Measurements from ENCODE around the gene ACYP2.
"Not testable (repeated sequence)": the region's sequence is repeated elsewhere in the genome, so short reads cannot be mapped to it uniquely, and the experiment has no call there.

Gene ACYP2

DNA sequence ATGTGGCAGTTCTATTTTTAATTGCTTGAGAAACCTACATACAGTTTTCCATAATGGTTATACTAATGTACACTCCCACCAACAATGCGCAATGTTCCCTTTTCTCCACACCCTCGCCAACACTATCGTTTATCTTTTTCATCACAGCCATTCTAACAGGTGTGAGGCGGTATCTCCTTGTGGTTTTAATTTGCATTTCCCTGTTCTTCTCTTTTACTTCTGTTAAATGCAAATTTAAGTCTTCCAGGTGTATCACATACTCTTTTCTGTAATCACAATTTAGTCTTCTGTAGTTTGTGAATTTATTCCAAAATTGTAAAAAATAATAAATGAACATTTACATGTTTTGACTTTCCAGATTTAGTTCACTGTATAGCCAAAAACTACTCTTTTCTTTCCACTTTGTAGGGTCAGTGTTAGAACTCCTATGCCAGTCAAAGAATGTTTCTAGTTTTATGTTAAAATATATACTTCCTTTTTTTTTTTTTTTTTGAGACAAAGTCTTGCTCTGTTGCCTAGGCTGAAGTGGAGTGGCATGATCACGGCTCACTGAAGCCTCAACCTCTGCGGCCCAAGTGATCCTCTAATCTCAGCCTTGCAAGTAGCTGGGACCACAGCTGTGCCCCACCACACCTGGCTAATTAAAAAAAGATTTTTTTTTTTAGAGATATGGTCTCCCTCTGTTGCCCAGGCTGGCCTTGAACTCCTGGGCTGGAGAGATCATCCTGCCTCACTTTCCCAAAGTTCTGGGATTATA, 15.4 kb upstream of the ACYP2 start:
- DNase-seq = no peak

DNA sequence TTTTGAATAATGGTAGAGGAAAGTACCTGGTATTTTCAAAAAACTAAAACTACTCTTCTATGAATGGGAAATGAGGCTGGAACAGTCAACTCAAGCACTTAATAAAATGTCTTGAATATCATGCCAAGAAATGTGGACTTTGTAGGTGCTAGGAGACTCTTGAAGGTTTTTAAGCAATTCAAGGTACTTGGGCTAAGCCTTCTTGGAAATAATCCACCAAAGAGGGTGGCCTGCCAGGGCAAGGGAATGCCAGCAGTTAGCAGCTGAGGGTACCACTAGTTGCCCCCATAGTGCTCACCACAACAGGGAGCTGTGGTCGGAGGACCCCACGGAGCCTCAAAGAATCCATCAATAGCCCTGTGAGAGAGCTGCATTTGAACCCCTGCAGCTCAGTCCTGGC, 14.6 kb upstream of the ACYP2 start:
- no peak for DNase-seq

DNA sequence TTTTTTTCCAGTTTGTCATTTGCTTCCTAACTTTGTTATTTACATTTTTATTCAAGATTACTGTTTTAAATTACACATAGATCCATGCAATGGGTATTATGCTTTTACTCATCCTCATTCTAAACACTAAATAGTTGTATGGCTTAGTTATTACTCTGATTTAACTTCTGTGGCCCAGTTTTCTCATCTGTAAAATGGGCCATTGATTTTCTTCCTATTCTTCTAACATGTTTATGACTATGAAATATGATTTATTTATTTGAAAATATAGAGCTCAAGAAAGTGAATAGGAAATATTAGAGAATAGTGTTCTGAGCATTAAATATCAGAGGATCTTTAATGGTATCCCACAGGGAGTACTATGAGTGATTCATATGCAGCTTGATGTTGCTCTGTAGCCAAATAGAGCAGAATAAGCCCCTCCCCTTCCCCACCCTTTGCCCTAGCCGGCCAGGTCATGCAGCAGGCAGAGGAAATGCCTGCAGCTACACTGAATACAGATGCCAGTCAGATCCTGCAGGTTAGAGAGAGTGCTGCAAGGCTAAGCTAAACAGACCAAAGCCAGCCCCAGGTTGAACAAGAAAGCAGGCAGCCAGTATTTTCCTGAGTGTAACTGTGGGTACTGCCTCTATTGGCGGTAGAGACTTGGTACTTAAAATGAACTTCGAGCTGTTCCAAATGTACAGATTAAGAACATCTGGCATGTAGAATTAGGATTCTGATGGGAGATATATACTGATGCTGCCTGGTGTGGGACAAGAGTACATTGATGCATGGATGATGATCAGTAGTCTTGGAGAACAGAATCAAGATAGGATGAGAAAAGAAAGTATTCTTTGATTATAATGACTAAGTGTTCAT, 11.7 kb upstream of the ACYP2 start:
- DNase-seq = peak in 1 of 5 experiments; percentile 84

DNA sequence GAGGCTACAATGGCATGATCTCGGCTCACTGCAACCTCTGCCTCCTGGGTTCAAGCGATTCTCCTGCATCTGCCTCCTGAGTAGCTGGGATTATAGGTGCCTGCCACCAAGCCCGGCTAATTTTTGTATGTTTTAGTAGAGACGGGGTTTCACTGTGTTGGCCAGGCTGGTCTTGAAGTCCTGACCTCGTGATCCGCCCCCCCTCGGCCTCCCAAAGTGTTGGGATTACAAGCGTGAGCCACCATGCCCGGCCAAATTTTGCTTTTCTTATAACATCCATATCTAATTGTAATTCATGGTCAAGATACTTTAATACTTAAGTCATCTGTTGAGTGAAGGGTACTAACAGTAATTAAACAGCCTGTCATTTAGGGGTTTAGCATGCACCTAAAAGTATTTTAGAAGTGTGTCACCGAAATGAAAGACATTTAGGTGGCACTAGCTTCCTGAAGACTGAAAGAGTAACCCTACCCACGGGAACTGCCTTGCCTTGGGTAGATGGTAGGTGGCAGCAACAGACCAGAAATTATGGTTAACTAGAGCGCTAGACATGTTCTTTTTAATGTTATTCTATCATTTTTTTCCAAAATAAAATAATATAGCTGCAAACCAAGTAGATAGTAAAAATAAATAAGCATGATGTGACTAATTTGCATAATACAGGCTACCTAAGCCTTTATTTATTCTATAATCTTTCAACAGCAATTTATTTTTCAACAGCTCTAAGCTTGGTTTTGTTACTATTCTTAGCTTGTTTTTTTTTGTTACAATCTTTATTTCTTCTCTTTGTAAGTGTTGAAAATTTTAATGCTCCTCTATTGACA, 8.6 kb upstream of the ACYP2 start:
- peak in 2 of 5 experiments; percentile 23 to 73 for DNase-seq

DNA sequence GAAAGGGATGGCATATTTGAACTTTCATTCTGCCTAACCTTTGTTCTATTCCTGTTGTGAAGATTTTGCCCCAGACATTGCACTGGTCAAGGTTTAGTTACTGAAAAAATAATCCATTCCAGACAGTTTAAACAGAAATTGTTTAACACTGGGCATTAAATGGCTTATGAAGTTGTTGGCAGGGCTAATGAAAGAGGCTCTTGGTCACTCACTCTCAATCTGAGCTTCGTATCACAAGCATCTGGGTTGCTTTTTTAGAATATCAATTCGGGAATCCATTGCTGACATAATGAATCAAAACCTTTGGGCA, 8.0 kb upstream of the ACYP2 start:
- DNase-seq = no peak

DNA sequence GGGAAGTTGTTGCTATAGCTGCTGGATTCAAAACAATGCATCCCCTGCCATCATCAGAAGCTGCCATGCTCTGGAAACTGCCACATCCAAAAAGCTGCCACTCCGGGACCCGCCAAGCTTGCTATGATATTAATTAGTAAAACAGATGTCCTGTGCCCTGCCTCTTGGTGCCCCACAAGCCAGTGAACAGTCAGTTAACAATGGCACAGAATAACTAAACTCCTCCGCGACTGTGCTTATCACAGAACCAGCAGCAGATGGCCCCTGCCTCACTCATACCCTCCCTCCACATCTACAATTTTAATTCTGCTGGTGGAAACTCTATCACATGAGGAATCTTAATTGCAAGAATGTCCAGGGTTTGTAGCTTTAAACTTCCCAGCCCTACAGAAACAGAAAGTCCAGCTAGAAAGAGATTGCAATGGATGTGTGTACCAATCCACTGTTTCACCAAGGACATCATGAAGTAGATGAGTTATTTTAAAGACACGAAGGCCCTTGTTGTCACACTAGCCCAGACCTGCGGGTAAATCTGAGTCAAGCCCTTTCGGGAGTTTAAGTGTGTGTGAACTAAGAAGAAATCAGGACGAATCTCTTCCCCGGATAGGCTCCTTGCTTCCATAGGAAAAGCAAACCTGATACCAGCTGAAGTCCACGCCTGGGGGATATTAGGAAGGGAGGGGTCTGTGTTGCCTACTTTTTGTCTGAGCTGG, 7.4 kb upstream of the ACYP2 start:
- no peak for DNase-seq

DNA sequence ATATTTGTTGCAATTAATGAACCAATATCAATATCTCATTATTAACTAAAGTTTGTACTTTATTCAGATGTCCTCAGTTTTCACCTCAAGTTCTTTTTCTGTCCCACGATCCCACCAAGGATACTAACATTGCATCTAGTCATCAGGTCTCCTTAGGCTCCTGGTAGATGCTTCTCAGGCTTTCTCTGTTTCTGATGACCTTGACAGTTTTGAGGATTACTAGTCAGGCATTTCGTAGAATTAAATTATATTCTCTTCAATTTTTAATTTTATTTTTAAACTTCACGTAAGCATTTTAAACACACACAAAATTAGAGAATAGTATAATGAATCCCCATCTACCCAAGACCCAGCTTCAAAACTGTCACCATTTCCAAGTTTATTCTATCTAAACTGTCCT, 5.6 kb upstream of the ACYP2 start:
- DNase-seq = no peak

DNA sequence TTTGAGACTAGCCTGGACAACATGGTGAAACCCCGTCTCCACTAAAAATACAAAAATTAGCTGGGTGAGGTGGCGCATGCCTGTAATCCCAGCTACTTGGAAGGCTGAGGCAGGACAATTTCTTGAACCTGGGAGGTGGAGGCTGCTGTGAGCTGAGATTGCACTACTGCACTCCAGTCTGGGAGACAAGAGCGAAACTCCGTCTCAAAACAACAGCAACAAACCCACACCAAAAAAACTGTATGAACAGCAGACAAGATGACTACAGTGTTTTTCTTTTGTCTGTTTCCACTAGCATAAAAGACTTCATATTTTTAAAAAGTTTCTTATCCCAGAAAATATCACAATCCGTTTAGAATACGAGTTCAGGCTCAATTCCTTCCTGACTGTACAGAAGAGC, 936 bp upstream of the ACYP2 start:
- not testable (repeated sequence) for DNase-seq

DNA sequence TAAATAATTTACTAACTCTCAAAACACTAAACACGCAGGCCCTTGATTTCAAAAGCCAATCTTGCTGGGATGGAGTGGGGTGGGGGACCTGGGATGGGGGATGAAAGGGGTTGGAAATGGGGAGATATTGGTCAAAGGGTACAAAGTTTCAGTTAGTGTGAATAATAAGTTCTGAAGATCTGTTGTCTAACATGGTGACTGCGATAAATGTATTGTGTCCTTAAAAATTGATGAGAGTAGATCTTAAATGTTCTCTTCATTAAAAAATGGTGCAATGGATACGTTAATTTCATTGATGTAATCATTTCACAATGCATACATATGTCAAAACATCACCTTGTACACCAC, 505 bp upstream of the ACYP2 start:
- DNase-seq = no peak

DNA sequence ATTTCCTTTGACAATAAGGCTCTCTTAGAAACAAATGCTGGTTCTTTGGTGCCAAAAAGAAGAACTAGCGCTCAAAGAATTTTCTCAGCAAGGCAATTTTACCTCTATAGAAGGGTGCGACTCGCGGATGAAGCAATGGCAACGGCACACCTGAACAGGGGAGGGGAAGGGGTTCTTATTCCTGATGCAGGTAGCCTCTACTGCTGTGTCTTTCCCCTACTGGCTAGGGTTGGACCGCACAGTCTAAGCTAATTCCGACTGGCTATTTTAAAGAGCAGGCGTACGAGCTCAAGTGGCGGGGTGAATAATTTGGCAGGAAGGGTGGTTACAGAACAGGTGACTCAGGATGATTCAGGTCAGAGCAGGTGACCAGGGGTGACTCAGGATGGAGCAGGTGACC, 1.2 kb downstream of the ACYP2 start:
- not testable (repeated sequence) for DNase-seq

DNA sequence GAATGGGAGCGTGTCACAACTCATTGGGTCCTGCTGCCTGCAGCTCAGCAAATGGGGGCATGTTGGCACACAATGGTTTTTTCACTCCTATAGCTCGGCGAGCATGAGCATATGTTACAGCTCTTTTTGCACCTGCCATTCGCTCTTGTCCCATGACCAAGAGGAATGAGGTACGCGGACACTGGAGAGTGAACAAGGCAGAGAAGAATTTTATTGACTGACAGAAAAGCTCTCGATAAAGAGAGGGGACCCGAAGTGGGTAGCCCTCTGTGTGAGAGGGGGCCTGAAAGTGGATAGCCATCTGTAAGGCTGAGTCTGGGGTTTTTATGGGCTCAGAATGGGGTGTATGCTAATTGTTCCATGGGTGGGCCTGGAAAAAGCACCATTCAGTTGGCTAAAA, 5.5 kb downstream of the ACYP2 start:
- DNase-seq = no peak

DNA sequence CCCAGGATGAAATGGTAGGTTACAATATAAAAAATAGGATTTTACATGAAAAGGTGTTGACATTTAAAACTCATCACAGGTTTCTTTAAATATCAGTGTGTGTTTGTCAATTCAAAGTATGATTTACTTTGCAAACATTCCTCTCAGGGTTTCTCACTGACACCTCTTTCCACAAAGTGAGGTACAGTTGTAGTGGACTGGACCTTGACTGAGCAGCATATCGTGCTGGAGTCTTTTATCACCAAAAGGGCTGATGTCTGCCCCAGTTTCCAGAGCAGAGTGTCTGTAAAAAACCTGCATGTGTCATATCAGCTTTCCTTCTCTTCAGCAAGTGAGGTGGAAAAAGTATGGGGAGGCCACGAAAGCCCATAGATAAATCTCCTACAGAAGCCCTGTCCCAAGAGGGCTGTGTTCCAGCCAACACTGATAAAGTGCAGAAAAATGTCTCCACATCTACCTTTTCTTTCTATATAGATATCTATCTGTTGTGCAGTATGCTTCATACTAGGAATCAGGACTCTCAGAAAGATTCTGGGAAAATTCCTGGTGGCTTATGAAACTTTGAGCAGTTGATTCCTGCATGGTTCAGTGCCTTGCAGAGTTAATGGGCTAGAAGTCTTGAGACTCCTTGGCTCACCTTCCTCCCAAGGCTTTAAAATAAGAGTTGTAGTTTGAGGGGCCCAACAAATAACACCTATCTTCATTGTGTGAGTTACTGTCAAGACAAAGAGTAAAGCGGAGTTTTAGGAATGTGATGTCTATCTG, 6.9 kb downstream of the ACYP2 start:
- no peak for DNase-seq

DNA sequence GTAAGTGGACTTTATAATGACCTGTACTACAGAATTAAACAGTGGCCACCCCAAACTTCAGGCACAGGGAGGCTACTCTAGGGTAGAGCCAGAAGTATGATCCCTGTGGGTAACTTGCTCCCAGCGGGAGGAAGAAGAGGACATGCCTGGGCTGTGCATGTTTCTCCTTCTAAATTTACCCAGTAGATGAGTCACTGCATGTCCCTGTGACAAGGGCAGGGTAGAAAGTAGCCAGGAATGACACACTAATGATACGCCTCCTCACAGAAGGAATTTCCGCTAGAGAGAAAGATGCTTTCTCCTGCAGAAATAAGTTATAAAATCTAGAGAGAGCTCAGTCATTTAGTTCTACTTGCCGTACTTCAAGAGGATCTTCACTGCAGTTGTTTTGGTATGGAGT, 7.5 kb downstream of the ACYP2 start:
- DNase-seq = no peak

DNA sequence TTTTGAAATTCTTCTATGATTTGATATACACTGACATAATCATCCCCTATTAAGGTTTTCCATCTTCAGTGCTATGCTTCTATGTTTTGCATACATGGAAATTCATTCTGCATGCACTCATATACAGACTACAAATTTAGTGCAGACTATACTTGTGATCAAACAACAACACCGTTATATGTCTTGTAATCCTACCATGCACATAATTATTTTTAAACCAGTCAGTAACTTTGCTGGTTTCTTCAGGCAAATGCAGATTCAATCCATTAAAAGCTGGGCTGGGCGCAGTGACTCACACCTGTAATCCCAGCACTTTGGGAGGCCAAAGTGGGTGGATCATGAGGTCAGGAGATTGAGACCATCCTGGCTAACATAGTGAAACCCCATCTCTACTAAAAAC, 11.8 kb downstream of the ACYP2 start:
- DNase-seq = not testable (repeated sequence)

DNA sequence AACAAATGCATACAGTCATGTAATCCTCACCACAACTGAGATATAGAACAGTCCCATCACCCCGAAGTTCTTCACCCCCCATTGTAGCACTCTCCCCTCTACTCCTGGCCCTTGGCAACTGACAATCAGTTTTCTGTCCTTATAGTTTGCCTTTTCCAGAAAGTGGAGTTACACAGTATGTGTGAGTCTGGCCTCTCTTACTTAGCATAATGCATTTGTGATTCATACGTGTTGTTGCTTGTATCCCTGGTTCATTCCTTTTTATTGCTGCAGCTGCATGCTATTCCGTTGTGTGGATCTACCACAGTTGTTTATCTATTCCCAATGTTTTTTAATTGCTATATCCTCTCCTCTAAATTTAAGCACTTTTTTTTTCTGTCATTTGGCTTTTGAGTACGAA, 17.6 kb downstream of the ACYP2 start:
- DNase-seq = no peak

DNA sequence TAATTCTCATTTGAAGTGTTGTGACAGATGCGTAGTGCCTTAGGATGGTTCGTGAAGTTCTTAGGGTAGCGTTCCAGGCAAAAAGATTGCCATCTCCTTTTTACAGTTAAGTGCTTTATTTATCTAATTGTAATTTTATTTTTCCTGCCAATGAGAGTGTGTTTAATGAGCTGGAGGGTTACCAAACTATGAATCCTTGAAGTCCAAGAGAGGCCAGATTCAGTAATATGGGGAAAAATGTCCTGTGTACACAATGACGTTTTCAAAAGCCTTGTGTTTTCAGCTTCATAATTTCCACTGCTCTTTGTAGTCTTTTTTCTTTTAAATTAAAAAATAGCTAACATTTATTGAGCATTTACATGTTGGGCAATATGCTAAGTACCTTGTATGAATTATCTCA, 23.8 kb downstream of the ACYP2 start:
- DNase-seq = no peak

DNA sequence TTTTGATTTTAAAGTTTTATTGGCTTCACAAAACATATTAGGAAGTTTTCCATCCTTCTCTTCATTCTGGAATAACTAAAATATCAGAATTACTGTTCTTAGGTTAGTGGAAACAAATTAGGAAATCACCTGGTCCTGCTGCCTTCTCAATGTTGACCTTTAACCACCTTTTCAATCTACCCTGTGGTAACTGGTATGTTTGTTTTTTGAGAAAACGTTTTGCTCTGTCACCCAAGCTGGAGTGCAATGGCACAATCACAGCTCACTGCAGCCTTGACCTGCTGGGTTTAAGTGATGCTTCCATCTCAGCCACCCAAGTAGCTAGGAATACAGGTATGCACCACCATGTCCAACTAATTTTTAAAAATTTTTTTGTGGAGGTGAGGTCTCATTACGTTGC, 28.4 kb downstream of the ACYP2 start:
- no peak for DNase-seq

DNA sequence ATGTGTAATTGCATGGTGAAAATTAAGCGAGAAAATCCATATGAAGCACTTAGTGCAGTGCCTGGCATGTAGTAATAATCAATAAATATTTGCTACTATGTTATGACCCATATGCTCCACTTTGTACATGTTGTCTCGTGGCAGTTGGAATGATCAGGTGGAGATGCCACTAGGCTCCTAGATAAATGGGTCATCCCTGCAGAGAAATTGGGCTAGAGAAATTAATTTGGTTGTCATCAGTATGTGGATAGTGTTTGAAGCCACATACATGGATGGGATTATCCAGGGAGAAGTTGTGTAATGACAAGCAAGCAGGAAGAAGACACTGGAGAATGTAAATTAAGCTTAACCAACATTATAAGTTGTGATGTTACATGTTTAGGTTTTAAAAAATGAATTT, 33.0 kb downstream of the ACYP2 start:
- no peak for DNase-seq

DNA sequence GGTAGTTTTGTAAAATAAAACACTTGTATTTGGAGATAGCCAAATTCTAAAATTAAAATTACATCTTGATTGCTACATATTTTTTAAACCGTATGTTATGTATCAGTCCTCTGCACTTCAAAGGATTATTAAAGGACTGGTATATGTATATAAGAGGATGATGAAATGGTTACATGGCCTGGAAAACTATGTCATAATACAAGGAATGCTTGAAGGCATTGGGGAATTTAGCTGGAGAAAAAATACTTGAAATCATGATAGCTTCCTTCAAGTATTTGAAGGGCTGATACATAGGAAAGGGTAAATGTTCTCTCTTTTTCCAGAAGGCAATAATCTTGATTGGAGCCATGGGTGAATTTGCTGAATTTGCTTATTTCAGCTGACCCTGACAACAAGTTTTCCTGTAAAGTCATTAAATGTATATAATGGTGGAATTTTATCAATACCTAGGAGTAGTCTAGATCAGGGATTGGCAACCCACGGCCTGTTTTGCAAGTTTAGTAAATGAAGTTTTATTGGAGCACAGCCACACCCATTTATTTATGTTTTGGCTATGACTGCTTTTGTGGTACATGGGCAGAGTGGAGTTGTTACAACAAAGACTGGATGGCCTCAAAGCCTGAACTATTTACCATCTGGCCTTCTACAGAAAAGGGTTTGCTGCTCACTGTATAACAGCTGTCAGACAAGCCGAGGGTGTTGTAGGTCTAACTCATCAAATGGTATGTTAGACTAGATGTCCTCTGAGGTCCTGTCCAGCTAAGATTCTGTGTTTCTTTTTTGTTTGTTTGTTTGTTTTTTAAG, 34.4 kb downstream of the ACYP2 start:
- DNase-seq = no peak

DNA sequence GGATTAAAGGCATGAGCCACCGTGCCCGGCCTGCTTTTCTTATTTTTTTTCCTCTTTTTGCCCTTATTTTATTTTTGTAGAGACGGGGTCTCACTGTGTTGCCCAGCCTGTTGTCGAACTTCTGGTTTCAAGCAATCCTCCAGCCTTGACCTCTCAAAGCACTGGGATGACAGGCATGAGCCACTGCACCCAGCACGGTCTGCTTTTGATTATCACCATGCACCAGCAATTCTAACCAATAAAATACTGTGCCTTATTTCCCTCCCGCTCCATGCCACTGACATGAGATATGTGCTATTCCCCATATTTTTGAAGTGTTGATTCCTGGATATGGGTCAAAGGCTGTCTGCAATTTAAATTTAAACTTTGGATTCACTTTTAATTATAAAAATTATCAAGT, 42.9 kb downstream of the ACYP2 start:
- DNase-seq = no peak
